HUES64 (cell line): ENCODE measurements around the gene RARS2.

Experiments
- H3K27ac ChIP-seq: 2 replicates; pipeline ENCODE4 v1.7.0; 2013; ENCODE audit warnings: low read depth, low read length, inconsistent platforms
- H3K27me3 ChIP-seq: 2 replicates; pipeline ENCODE4 v1.6.1; 2013; ENCODE audit warnings: mild to moderate bottlenecking, low read length; ENCODE audit not compliant: insufficient read depth
- H3K36me3 ChIP-seq: 2 replicates; pipeline ENCODE4 v1.6.1; 2013; ENCODE audit warnings: mild to moderate bottlenecking, low read length; ENCODE audit not compliant: insufficient read depth
- H3K4me1 ChIP-seq: 2 replicates; pipeline ENCODE4 v1.6.1; 2013; ENCODE audit warnings: mild to moderate bottlenecking, low read length, moderate library complexity; ENCODE audit not compliant: insufficient read depth
- H3K4me3 ChIP-seq: 2 replicates; pipeline ENCODE4 v1.5.1; 2013; ENCODE audit warnings: mild to moderate bottlenecking, low read length, moderate library complexity
- H3K9ac ChIP-seq: 2 replicates; pipeline ENCODE4 v1.6.1; 2013; ENCODE audit warnings: mild to moderate bottlenecking, low read depth, low read length
- H3K9me3 ChIP-seq: 2 replicates; pipeline ENCODE4 v1.6.1; 2013; ENCODE audit warnings: low read depth, low read length; ENCODE audit not compliant: insufficient read depth
- WGBS: fragments of 150-250, 120-280 bp; methylation state at CpG from one replicate; pipeline ENCODE4 v1.1.7; 2013; ENCODE audit warnings: missing lambda C conversion rate; 5-methylcytosine and 5-hydroxymethylcytosine counted together

RARS2 gene

GRCh38 chr6:87541041-87541440 is 48.7 kb downstream of the RARS2 start:
- no peak overlapping the region for H3K27ac ChIP-seq
- H3K4me3 ChIP-seq = no peak overlapping the region
- H3K9ac ChIP-seq = no peak overlapping the region
- WGBS = 100% methylated on average over 1 of the region's 1 CpG
- H3K4me1 ChIP-seq = no peaks in the 10 kb centered on the region
- peaks cover 23% of the 10 kb centered on the region for H3K9me3 ChIP-seq
- no peaks in the 10 kb centered on the region for H3K27me3 ChIP-seq
- peaks cover 87% of the 10 kb centered on the region for H3K36me3 ChIP-seq

DNA sequence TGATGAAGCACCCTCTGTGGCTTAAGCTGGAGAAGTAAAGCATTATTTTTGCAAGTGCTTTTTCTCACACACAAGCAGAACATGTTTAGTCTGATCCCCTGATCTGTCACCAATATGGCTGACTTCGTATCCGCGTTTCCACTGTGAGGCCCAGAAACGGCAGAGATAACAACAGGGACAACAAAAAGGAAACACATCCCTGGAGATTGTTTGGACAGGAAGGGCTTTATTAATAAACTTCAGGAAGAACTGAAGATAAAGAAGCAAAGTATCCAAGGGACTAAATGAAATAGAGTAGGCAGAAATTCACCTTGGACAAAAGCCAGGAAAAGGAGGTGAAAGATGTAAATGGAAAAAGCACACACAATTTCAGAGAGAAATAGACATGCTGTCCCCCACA is 49.2 kb downstream of the RARS2 start:
- H3K36me3 ChIP-seq = peaks cover 82% of the 10 kb centered on the region
- H3K4me3 ChIP-seq = no peak overlapping the region
- no peaks in the 10 kb centered on the region for H3K4me1 ChIP-seq
- over 99% methylated on average over 4 of the region's 4 CpGs for WGBS
- no peak overlapping the region for H3K9ac ChIP-seq
- peaks cover 23% of the 10 kb centered on the region for H3K9me3 ChIP-seq
- no peaks in the 10 kb centered on the region for H3K27me3 ChIP-seq
- no peak overlapping the region for H3K27ac ChIP-seq

DNA sequence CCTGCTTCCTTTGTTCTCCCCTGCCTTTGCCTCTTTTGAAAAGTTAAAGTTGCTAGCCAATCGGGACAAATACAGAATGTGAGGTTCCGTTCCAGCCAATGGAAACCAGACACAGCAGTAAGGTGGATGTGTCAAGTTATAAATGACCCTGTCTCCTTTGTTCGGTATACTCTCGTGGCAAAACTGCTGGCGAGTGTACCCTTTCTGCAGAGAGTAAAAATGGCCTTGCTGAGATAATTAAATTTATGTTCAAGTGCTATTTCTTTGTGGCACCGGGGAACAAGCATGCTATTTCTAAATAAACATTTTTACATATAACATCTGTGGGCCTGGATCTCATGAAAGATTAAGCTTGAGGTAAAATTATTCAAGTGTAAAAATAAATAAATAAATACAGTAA is 50.2 kb downstream of the RARS2 start:
- Histone ChIP-seq H3K9me3 (peaks cover 23% of the 10 kb centered on the region), H3K27me3 (no peaks in the 10 kb centered on the region), H3K4me3 (no peak overlapping the region), H3K36me3 (peaks cover 81% of the 10 kb centered on the region), H3K4me1 (no peaks in the 10 kb centered on the region), H3K27ac (no peak overlapping the region), H3K9ac (no peak overlapping the region)
- 96% methylated on average over 5 of the region's 6 CpGs for WGBS

- Histone ChIP-seq H3K9me3 (peaks cover 23% of the 10 kb centered on the region), H3K36me3 (peaks cover 80% of the 10 kb centered on the region)
- no CpG with 5 or more reads among the region's 1 CpG for WGBS
Measured at GRCh38 chr6:87538510-87539260, 51.1 kb downstream of the RARS2 start.

DNA sequence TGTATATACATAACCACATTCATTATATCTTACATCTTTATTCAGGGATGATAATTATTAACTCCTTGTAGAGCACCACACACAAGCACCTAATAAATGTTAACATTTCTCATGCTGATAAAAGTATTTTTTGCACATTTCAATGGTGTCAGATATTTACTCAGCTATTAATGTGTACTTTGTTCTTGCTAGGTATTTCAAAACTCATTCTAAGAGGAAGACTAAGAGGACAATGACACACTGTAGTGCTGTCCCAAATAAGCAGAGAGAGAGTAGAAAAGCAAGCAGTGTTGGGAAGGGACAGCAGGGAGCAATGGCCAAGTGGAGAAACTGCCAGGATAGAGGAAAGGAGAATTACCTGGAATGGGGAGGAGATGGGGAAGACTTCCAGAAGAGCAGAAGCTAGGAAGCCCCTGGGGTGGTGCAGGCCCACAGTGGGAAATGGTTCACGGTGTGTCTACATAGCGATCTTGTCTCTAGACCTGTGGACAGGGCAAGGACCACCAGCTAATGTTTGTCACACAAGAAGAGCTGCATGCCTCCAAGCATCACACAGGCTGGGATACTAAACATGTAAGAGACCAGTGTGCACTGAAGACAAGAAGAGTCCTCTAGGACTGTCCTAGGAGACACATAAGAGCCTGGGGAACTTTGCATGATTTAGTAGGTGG is 55.3 kb downstream of the RARS2 start:
- H3K4me1 ChIP-seq = no peaks in the 10 kb centered on the region
- peaks cover 6% of the 10 kb centered on the region; the same call in 1 of the 2 replicates for H3K9me3 ChIP-seq
- peaks cover 75% of the 10 kb centered on the region for H3K36me3 ChIP-seq
- 97% methylated on average over 2 of the region's 2 CpGs for WGBS
- no peaks in the 10 kb centered on the region for H3K27me3 ChIP-seq
- H3K9ac ChIP-seq = no peak overlapping the region
- H3K4me3 ChIP-seq = no peak overlapping the region
- no peak overlapping the region for H3K27ac ChIP-seq

More at GRCh38 chr6:87538510-87539260, 51.1 kb downstream of the RARS2 start:
- no peak overlapping the region for H3K4me3 ChIP-seq
- H3K4me1 ChIP-seq = no peaks in the 10 kb centered on the region
- H3K27ac ChIP-seq = no peak overlapping the region
- H3K27me3 ChIP-seq = no peaks in the 10 kb centered on the region
- H3K9ac ChIP-seq = no peak overlapping the region

DNA sequence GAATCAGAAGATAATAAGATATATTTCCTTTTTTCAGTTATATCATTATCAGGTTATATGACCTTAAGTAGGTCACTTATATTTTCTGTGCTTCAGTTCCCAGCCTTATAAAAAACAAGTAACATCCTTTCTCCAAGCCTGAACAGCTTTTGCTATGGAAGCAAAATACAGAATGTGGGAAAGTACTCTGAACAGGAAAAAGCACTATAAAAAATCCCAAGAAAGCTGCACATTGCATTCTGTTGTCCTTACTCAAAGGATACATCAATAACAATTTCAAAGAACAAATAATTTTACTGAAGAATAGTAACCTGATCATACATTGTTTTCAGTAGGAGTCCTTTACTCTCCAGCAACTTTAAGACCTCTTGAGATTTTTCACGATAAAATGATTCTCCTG is 60.6 kb downstream of the RARS2 start:
- Histone ChIP-seq H3K4me1 (no peaks in the 10 kb centered on the region), H3K9ac (no peak overlapping the region), H3K27me3 (no peaks in the 10 kb centered on the region), H3K4me3 (no peak overlapping the region), H3K36me3 (peaks cover 72% of the 10 kb centered on the region), H3K27ac (no peak overlapping the region), H3K9me3 (no peaks in the 10 kb centered on the region)
- WGBS = 95% methylated on average over 1 of the region's 1 CpG

DNA sequence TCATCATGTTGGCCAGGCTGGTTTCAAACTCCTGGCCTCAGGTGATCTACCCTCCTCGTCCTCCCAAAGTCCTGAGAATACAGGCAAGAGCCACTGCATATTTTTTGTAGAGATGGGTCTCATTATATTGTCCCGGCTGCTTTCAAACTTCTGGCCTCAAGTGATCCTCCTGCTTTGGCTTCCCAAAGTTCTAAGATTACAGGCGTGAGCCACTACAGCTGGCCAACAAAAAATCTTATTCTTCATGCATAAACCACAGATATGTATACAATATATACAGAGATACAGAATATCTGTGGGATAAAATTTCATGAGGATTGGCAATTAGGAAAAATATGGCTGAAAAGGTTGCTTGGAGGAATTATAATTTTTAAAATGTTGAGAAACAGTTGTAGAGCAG is 67.1 kb downstream of the RARS2 start:
- 97% methylated on average over 3 of the region's 3 CpGs for WGBS

GRCh38 chr6:87518453-87518852 is 71.3 kb downstream of the RARS2 start:
- no peak overlapping the region for H3K4me3 ChIP-seq
- H3K27me3 ChIP-seq = no peaks in the 10 kb centered on the region
- H3K36me3 ChIP-seq = peaks cover 94% of the 10 kb centered on the region
- no peaks in the 10 kb centered on the region for H3K9me3 ChIP-seq
- 90% methylated on average over 8 of the region's 8 CpGs for WGBS
- H3K9ac ChIP-seq = no peak overlapping the region
- H3K4me1 ChIP-seq = no peaks in the 10 kb centered on the region
- no peak overlapping the region for H3K27ac ChIP-seq

More for the DNA sequence above, 67.1 kb downstream of the RARS2 start:
- no peaks in the 10 kb centered on the region for H3K4me1 ChIP-seq
- no peak overlapping the region for H3K27ac ChIP-seq
- H3K27me3 ChIP-seq = no peaks in the 10 kb centered on the region
- H3K4me3 ChIP-seq = no peak overlapping the region
- H3K9ac ChIP-seq = no peak overlapping the region
- H3K36me3 ChIP-seq = peaks cover 76% of the 10 kb centered on the region
- no peaks in the 10 kb centered on the region for H3K9me3 ChIP-seq

DNA sequence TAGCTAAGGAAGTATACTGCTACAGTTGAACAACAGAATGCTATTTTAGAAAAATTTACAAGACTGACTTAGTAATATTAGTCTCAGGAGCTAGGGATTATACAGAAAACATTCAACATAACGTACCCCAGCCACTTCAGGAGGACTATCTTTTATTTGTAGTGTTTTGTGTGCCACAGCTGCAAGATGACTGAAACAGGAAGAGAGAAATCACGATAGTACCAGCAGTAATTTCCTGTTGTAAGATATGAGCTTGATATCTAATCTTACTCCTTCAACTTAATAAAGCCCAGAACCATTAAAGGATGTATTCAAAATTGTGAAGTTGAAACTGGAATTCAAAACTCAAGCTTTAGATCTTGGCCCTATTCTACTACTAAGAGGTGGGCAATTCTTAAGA is 75.0 kb downstream of the RARS2 start:
- H3K27ac ChIP-seq = no peak overlapping the region
- WGBS = 83% methylated on average over 1 of the region's 2 CpGs
- H3K4me3 ChIP-seq = no peak overlapping the region
- no peaks in the 10 kb centered on the region for H3K27me3 ChIP-seq
- no peaks in the 10 kb centered on the region for H3K4me1 ChIP-seq
- no peaks in the 10 kb centered on the region for H3K9me3 ChIP-seq
- H3K9ac ChIP-seq = no peak overlapping the region
- H3K36me3 ChIP-seq = peaks cover 96% of the 10 kb centered on the region

DNA sequence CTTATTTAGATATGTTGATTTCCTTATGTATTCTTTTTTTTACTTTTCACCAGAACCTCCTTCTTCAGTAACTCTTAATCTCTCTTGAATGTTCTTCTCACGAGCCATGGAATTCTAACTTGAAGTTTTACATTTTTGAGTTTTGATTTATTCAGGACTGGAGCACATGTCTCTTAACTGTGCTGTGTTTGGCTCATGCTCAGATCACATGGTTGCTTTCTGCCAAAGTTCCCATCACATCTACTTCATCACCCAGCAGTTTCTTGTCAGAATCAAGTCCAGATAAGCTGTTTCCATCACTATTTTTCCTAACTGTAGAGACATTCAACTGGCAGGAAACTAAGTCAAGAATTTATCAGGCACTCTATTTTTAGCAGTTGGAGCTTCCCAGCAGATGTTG is 85.3 kb downstream of the RARS2 start:
- WGBS = no CpG with 5 or more reads among the region's 1 CpG
- Histone ChIP-seq H3K9ac (no peak overlapping the region), H3K36me3 (peaks cover 52% of the 10 kb centered on the region)

GRCh38 chr6:87501809-87502572 is 87.8 kb downstream of the RARS2 start:
- H3K36me3 ChIP-seq = peaks cover 27% of the 10 kb centered on the region
- 97% methylated on average over 5 of the region's 6 CpGs for WGBS

More for the DNA sequence above, 85.3 kb downstream of the RARS2 start:
- no peak overlapping the region for H3K4me3 ChIP-seq
- no peaks in the 10 kb centered on the region for H3K4me1 ChIP-seq
- no peaks in the 10 kb centered on the region for H3K27me3 ChIP-seq
- no peak overlapping the region for H3K27ac ChIP-seq
- no peaks in the 10 kb centered on the region for H3K9me3 ChIP-seq

More at GRCh38 chr6:87501809-87502572, 87.8 kb downstream of the RARS2 start:
- Histone ChIP-seq H3K27me3 (no peaks in the 10 kb centered on the region), H3K27ac (no peak overlapping the region), H3K9ac (no peak overlapping the region), H3K4me3 (no peak overlapping the region), H3K4me1 (no peaks in the 10 kb centered on the region), H3K9me3 (no peaks in the 10 kb centered on the region)
